ENCODE measurements around the gene CSNK1A1. TPM values are rescaled to one million over a fixed set of nuclear protein-coding genes. Genes with fewer than 3 reads are reported as not detected.

The CSNK1A1 gene
- total and polyA plus RNA-seq, 2 donors from 2014 or later, result 63.9 to 221 TPM

- peak overlapping the region in 1 of 3 donors; percentile 36 for H3K9ac ChIP-seq (ENCODE audit: low read length in 3 of 3)
- H3K27ac ChIP-seq (ENCODE audit: low read depth in 2 of 2, low read length in 2 of 2), result no peak overlapping the region
- FAIRE-seq (no peak), DNase-seq (no peak)
- H3K27me3 ChIP-seq (ENCODE audit: control insufficient read depth, insufficient read depth, low read length), result no peaks in the 10 kb centered on the region
- TF ChIP-seq, protein P1, sequence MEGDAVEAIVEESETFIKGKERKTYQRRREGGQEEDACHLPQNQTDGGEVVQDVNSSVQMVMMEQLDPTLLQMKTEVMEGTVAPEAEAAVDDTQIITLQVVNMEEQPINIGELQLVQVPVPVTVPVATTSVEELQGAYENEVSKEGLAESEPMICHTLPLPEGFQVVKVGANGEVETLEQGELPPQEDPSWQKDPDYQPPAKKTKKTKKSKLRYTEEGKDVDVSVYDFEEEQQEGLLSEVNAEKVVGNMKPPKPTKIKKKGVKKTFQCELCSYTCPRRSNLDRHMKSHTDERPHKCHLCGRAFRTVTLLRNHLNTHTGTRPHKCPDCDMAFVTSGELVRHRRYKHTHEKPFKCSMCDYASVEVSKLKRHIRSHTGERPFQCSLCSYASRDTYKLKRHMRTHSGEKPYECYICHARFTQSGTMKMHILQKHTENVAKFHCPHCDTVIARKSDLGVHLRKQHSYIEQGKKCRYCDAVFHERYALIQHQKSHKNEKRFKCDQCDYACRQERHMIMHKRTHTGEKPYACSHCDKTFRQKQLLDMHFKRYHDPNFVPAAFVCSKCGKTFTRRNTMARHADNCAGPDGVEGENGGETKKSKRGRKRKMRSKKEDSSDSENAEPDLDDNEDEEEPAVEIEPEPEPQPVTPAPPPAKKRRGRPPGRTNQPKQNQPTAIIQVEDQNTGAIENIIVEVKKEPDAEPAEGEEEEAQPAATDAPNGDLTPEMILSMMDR (IDR thresholded peaks at IDR 0.05; ENCODE audit: borderline replicate concordance, extremely low read depth, insufficient read depth), result no peak
- intact Hi-C loops (cut with DNase I), result no loop called here
- H3K9me3 ChIP-seq (ENCODE audit: control insufficient read depth in 2 of 3, insufficient read depth in 1 of 3, low read length in 3 of 3), result no peaks in the 10 kb centered on the region
- H3K4me1 ChIP-seq (ENCODE audit: control insufficient read depth in 2 of 3, insufficient read depth in 2 of 3, low read depth in 1 of 3, low read length in 3 of 3), result peaks cover 0 to 25% (median 21%) of the 10 kb centered on the region in 3 donors
- peak overlapping the region in 1 of 3 donors; percentile 24 for H3K4me3 ChIP-seq (ENCODE audit: low read length in 3 of 3)
- peaks cover 5 to 28% (median 12%) of the 10 kb centered on the region in 3 donors for H3K36me3 ChIP-seq (ENCODE audit: control insufficient read depth in 2 of 3, insufficient read depth in 3 of 3, low read length in 3 of 3)
Measured at GRCh38 chr5:149546974-149547373, 4.3 kb downstream of the CSNK1A1 start.

DNA sequence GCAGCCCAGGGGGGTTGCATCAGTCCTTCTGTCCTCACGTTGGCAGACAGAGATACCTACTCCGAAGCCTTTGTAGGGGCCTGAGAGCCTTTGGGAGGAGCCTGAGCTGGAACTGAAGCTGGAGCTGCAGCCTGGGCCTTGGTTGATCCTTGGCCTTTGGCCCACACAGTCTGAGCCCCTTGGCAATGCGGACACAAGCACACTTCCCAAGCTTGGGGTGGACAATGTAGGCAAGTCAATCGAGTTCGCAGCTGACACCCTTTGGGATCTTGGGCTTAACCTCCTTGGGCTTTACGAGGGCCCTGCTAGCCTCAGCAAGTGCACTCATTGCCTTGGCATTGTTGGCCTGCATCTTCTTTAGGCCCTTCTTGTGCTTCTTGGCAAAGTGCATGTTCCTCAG lies 5.9 kb downstream of the CSNK1A1 start:
- Histone ChIP-seq H3K4me3 (ENCODE audit: low read length in 3 of 3) (no peak overlapping the region), H3K9me3 (ENCODE audit: control insufficient read depth in 2 of 3, insufficient read depth in 1 of 3, low read length in 3 of 3) (no peaks in the 10 kb centered on the region)

DNA sequence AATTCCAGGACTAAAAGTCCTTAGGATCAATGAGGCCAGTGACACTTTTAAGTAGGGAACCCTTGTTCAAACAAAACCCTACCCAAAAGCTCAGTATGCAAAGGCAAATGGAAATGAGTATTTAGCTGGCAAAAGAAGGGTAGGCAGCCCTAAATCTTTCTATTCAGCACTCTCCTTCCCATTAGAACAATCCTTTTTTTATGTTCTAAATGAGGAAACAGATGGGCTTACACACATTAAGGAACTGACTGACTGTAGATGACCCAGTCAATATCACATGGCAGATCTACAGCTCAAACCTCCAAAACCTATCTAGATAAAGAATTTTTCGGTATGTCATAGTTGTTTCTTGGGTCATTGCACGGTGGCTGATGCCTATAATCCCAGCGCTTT lies 7.2 kb downstream of the CSNK1A1 start:
- Histone ChIP-seq H3K27ac (ENCODE audit: low read depth in 2 of 2, low read length in 2 of 2) (no peak overlapping the region), H3K4me1 (ENCODE audit: control insufficient read depth in 2 of 3, insufficient read depth in 2 of 3, low read depth in 1 of 3, low read length in 3 of 3) (peaks cover 0 to 25% (median 23%) of the 10 kb centered on the region in 3 donors), H3K36me3 (ENCODE audit: control insufficient read depth in 2 of 3, insufficient read depth in 3 of 3, low read length in 3 of 3) (peaks cover 5 to 22% (median 12%) of the 10 kb centered on the region in 3 donors), H3K27me3 (ENCODE audit: control insufficient read depth, insufficient read depth, low read length) (no peaks in the 10 kb centered on the region), H3K9ac (ENCODE audit: low read length in 3 of 3) (no peak overlapping the region), H3K4me3 (ENCODE audit: low read length in 3 of 3) (no peak overlapping the region), H3K9me3 (ENCODE audit: control insufficient read depth in 2 of 3, insufficient read depth in 1 of 3, low read length in 3 of 3) (no peaks in the 10 kb centered on the region)
- FAIRE-seq (no peak), DNase-seq (no peak)
- intact Hi-C loops (cut with DNase I), result no loop called here
- TF ChIP-seq, protein P1 (IDR thresholded peaks at IDR 0.05; ENCODE audit: borderline replicate concordance, extremely low read depth, insufficient read depth), result no peak

More for the DNA sequence above, 5.9 kb downstream of the CSNK1A1 start:
- H3K27ac ChIP-seq (ENCODE audit: low read depth in 2 of 2, low read length in 2 of 2), result no peak overlapping the region
- peaks cover 5 to 31% (median 12%) of the 10 kb centered on the region in 3 donors for H3K36me3 ChIP-seq (ENCODE audit: control insufficient read depth in 2 of 3, insufficient read depth in 3 of 3, low read length in 3 of 3)
- H3K4me1 ChIP-seq (ENCODE audit: control insufficient read depth in 2 of 3, insufficient read depth in 2 of 3, low read depth in 1 of 3, low read length in 3 of 3), result peaks cover 0 to 25% (median 21%) of the 10 kb centered on the region in 3 donors
- H3K9ac ChIP-seq (ENCODE audit: low read length in 3 of 3), result no peak overlapping the region
- DNase-seq (no peak), FAIRE-seq (no peak)
- intact Hi-C loops (cut with DNase I), result no loop called here
- TF ChIP-seq, protein P1 (IDR thresholded peaks at IDR 0.05; ENCODE audit: borderline replicate concordance, extremely low read depth, insufficient read depth), result no peak
- no peaks in the 10 kb centered on the region for H3K27me3 ChIP-seq (ENCODE audit: control insufficient read depth, insufficient read depth, low read length)

All from kidney (tissue), 14 donors.